HepG2 (cell line): ENCODE results near the gene CD3G.

Source experiments
- ATF3 ChIP-seq: sonication (generic); formaldehyde crosslinking; IDR thresholded peaks from 2 replicates; pipeline ENCODE4 v1.4.0; 2020; ENCODE audit warnings: missing genetic modification reagents
- CBFB ChIP-seq: sonication (generic); formaldehyde crosslinking; IDR thresholded peaks from 2 replicates; pipeline ENCODE4 v1.4.0; 2020; ENCODE audit warnings: missing genetic modification reagents
- CTCF ChIP-seq: sonication (generic); formaldehyde crosslinking; IDR thresholded peaks from 2 replicates; pipeline ENCODE4 v1.5.0; 2020; ENCODE audit warnings: mild to moderate bottlenecking, missing genetic modification reagents, moderate library complexity
- FOXK2 ChIP-seq: fragments of 450-650 bp; IDR thresholded peaks from 2 replicates; pipeline ENCODE4 v1.6.1; 2016
- PHF20 ChIP-seq: sonication (generic); formaldehyde crosslinking; IDR thresholded peaks from 2 replicates; pipeline ENCODE4 v1.5.0; 2020; ENCODE audit warnings: mild to moderate bottlenecking, missing genetic modification reagents
- POLR2AphosphoS2 ChIP-seq: IDR thresholded peaks from 2 replicates; pipeline ENCODE4 v1.6.1; 2011; ENCODE audit warnings: low read depth, low read length, improper control_type of control experiment
- RORA ChIP-seq: sonication (generic); formaldehyde crosslinking; IDR thresholded peaks from 2 replicates; pipeline ENCODE4 v1.5.0; 2020; ENCODE audit warnings: mild to moderate bottlenecking, missing genetic modification reagents, moderate library complexity
- SP4 ChIP-seq: sonication (generic); formaldehyde crosslinking; IDR thresholded peaks from 2 replicates; pipeline ENCODE4 v1.8.1; 2023; ENCODE audit warnings: mild to moderate bottlenecking, missing genetic modification reagents
- SRSF1 ChIP-seq: fragments of 200-400 bp; formaldehyde crosslinking; optimal IDR thresholded peaks from 2 replicates; pipeline ENCODE3; 2017; ENCODE audit warnings: mild to moderate bottlenecking, low read depth, low read length, moderate library complexity
- TRIM24 ChIP-seq: sonication (generic); formaldehyde crosslinking; IDR thresholded peaks from 2 replicates; pipeline ENCODE4 v1.8.0; 2022; ENCODE audit warnings: mild to moderate bottlenecking, missing genetic modification reagents

GRCh38 chr11:118382954-118383353, 38.8 kb downstream of the CD3G start:
- TF ChIP-seq FOXK2 (no peak), SRSF1 (no peak), RORA (CRISPR knock-in tag) (no peak), CBFB (no peak), ATF3 (CRISPR knock-in tag) (no peak), TRIM24 (CRISPR knock-in tag) (no peak), POLR2AphosphoS2 (no peak), PHF20 (CRISPR knock-in tag) (no peak), CTCF (CRISPR knock-in tag) (no peak), SP4 (CRISPR knock-in tag) (no peak)
